Placental pericyte (primary cell): ENCODE measurements around the gene NUP62. TPM values are rescaled to one million over a fixed set of nuclear protein-coding genes. Genes with fewer than 3 reads are reported as not detected.

Source experiments
- total RNA-seq: library from RNA; depleted of rRNA; stranded (reverse); fragments of >200 nt; gene quantifications from 2 replicates; pipeline ENCODE4 v1.2.3, GENCODE V29; 2012

NUP62 gene, protein sequence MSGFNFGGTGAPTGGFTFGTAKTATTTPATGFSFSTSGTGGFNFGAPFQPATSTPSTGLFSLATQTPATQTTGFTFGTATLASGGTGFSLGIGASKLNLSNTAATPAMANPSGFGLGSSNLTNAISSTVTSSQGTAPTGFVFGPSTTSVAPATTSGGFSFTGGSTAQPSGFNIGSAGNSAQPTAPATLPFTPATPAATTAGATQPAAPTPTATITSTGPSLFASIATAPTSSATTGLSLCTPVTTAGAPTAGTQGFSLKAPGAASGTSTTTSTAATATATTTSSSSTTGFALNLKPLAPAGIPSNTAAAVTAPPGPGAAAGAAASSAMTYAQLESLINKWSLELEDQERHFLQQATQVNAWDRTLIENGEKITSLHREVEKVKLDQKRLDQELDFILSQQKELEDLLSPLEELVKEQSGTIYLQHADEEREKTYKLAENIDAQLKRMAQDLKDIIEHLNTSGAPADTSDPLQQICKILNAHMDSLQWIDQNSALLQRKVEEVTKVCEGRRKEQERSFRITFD
- 31.5 and 68.1 TPM in 2 replicates for total RNA-seq

GRCh38 chr19:49929121-49929610 is at the start of gene NUP62, which contains the start of gene ATF5:
Gene NUP62, minus strand, starts transcription at chr19:49929504. Its CDS starts 19,697 bp downstream, at chr19:49909807.
Gene ATF5, plus strand, starts transcription at chr19:49929205. Its CDS starts 1,646 bp downstream, at chr19:49930851.

DNA sequence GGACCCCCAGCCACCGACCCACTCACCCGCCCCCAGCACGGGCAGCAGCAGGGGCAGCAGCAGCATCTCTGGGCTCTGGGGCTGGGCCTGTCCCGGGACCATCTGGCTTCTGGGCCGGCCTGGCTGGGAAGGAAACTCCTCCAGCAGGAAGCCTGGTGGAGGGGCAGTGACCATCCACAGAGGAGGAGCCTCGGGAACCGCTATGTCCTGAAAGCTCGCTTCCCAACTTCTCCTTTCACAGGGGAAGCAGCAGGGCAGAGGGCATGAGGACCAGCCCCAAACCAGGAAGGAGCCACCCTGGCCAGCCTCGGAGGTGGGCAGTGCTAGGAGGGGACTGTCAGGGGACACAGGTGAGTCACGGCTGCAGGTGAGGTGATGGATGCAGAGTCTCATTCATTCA is 31.7 kb upstream of the NUP62 start, which contains the start of gene SIGLEC11:
Gene SIGLEC11 (minus strand): TSS at position 193 of the 400 bp plus-strand sequence. CDS start 91 bp downstream, at position 102.

GRCh38 chr19:49896863-49897621 is 32.3 kb downstream of the NUP62 start, which contains the start of gene IL4I1:
Gene IL4I1, minus strand, starts transcription at chr19:49896887. Its CDS starts 727 bp downstream, at chr19:49896160.

GRCh38 chr19:49877020-49877878 is 52.1 kb downstream of the NUP62 start, which contains the start of the genes AKT1S1 and TBC1D17:
Gene AKT1S1, minus strand, starts transcription at chr19:49877355. Its CDS starts 4,060 bp downstream, at chr19:49873295.
Gene TBC1D17, plus strand, starts transcription at chr19:49877702. Its CDS starts 22 bp downstream, at chr19:49877724.

GRCh38 chr19:49866933-49867782 is 62.1 kb downstream of the NUP62 start, which contains the start of gene PNKP:
Gene PNKP, minus strand, starts transcription at chr19:49867576. Its CDS starts 372 bp downstream, at chr19:49867204.

Other genes with a start within 250 kb of the NUP62 start
- gene ADM5, start 239.9 kb downstream of the NUP62 start, total RNA-seq: 0.22 and 1.1 TPM in 2 replicates
- gene CPT1C, start 238.4 kb downstream of the NUP62 start, total RNA-seq: 4.4 and 11.7 TPM in 2 replicates
- gene TSKS, start 166.2 kb downstream of the NUP62 start, total RNA-seq: under 0.01 and 0.14 TPM in 2 replicates
- gene AP2A1, start 162.5 kb downstream of the NUP62 start, total RNA-seq: 131 and 141 TPM in 2 replicates
- 17.2 and 17.5 TPM in 2 replicates for gene FUZ, start 116.2 kb downstream of the NUP62 start, total RNA-seq
- gene MED25, start 111.2 kb downstream of the NUP62 start, total RNA-seq: 22.2 and 43.8 TPM in 2 replicates
- gene PTOV1, start 78.3 kb downstream of the NUP62 start, total RNA-seq: 55.4 and 82.7 TPM in 2 replicates
- 47.5 and 82.2 TPM in 2 replicates for gene PNKP, start 61.9 kb downstream of the NUP62 start, total RNA-seq
- 16.6 and 17.9 TPM in 2 replicates for gene AKT1S1, start 52.1 kb downstream of the NUP62 start, total RNA-seq
- gene TBC1D17, start 51.8 kb downstream of the NUP62 start, total RNA-seq: 18.8 and 36.5 TPM in 2 replicates
- 0.43 and 3.3 TPM in 2 replicates for gene IL4I1, start 32.6 kb downstream of the NUP62 start, total RNA-seq
- gene ATF5, start 299 bp downstream of the NUP62 start, total RNA-seq: 7.4 and 12.3 TPM in 2 replicates
- under 0.01 TPM in 1 of 2 replicates, not detected in the other for gene SIGLEC11, start 31.7 kb upstream of the NUP62 start, total RNA-seq
- gene VRK3, start 95.9 kb upstream of the NUP62 start, total RNA-seq: 26.5 and 36.8 TPM in 2 replicates
- 7.9 and 9.4 TPM in 2 replicates for gene ZNF473, start 96.5 kb upstream of the NUP62 start, total RNA-seq
- gene IZUMO2, start 233.8 kb upstream of the NUP62 start, total RNA-seq: not detected in 2 replicates